Ovary (tissue), 3 donors: ENCODE measurements around the gene ST3GAL5.

Source experiments
- CTCF ChIP-seq, 3 donors: fragments of 450-650 bp in 2 of 3; fragments of 200-600 bp in 1 of 3; IDR thresholded peaks; one replicate each; pipeline versions ENCODE4 v1.5.1 to v1.8.0; 2016 to 2022; ENCODE audit warnings: antibody characterized with exemption in 3 of 3, mild to moderate bottlenecking in 1 of 3
- EP300 ChIP-seq: sonication (generic); formaldehyde crosslinking; IDR thresholded peaks from one replicate; pipeline ENCODE4 v1.6.1; 2017; ENCODE audit warnings: antibody characterized with exemption
- POLR2A ChIP-seq: fragments of 450-650 bp; IDR thresholded peaks from one replicate; pipeline ENCODE4 v1.6.1; 2017; ENCODE audit warnings: antibody characterized with exemption, mild to moderate bottlenecking, moderate library complexity
- donor health status: DM: no; HTN: no; CAD: no.

DNA sequence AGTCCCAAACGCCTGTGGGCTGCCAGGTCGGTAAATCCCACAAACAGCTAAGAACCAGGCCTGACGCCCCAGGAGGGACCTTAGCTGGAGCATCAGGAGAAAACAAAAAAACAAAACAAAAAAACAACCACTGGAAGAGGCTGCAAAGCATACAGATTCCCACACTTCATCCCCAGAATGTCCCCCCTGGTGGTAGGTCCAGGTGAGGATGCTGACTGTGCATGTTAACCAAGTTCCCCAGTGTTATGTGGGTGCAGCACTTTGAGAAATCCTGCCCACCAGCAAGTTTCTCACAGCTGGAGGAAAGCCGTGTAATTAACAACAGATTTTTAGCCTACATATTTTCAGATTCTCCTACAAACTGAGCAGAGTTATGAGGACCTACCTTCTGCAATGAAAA lies 15.1 kb downstream of the ST3GAL5 start:
- TF ChIP-seq POLR2A (no peak), CTCF (IDR thresholded peaks at IDR 0.05) (no peak), EP300 (no peak)
